HepG2 (cell line): ENCODE data around the gene SND1. TPM values are rescaled to one million over a fixed set of nuclear protein-coding genes. Genes with fewer than 3 reads are reported as not detected.
A peak's percentile ranks its signal among the peaks of the same experiment; 100 is the strongest.
"Not testable (repeated sequence)": the region's sequence is repeated elsewhere in the genome, so short reads cannot be mapped to it uniquely, and the experiment has no call there.

Source experiments
- ATAC-seq: fragments of 200-7000 bp; cut with Tn5 transposase; 3 replicates; pipeline ENCODE4 v1.9.1; 2020; ENCODE audit warnings: mild to moderate bottlenecking, moderate library complexity
- BruUV-seq: library from RNA; stranded (reverse); fragments of 400-500 nt; replicated peaks from 2 replicates; lab custom pipeline; 2021; lab: Mats Ljungman, UMichigan
- CTCF ChIA-PET: fragments of 300-600 bp; formaldehyde crosslinking; extraction: SDS; loops from one replicate; lab custom pipeline; 2021; ENCODE audit warnings: low total read pairs, inconsistent platforms, low intra/inter-chr PET ratio; lab: Yijun Ruan, JAX
- POLR2A ChIA-PET: fragments of 350-600 bp; sonication (Branson Sonifier 250); formaldehyde crosslinking; loops from one replicate; lab custom pipeline; 2020; ENCODE audit warnings: antibody characterized with exemption, inconsistent platforms; lab: Yijun Ruan, JAX
- DNase-seq: peaks from one replicate; pipeline ENCODE4 v3.0.0-alpha.2; 2015; ENCODE audit warnings: low spot score
- FAIRE-seq: peaks from 3 replicates; lab custom pipeline; 2011; peaks lifted over from hg19 to GRCh38; lab: Jason Lieb, UNC
- H2AFZ ChIP-seq: one replicate; pipeline ENCODE4 v1.6.1; 2011; ENCODE audit warnings: low read length, inconsistent platforms
- H3K27ac ChIP-seq: fragments of 300-600 bp; 3 replicates; pipeline ENCODE4 v1.8.0; 2011; ENCODE audit warnings: mixed run types, mild to moderate bottlenecking, mixed read lengths, low read length, inconsistent platforms; ENCODE audit not compliant: insufficient read depth; ENCODE audit errors: extremely low read length
- H3K27me3 ChIP-seq, 2 experiments: fragments of 200-600 bp in 1 of 2; 2 replicates in 1 of 2; 3 replicates in 1 of 2; pipeline versions ENCODE4 v1.6.0 to v1.8.0; 2011; ENCODE audit warnings: low read length in 2 of 2, mild to moderate bottlenecking in 2 of 2, moderate library complexity in 2 of 2, inconsistent platforms in 1 of 2; ENCODE audit not compliant: insufficient read depth in 2 of 2, control insufficient read depth in 1 of 2
- H3K36me3 ChIP-seq, 2 experiments: fragments of 200-600 bp in 1 of 2; replicated peaks in 1 of 2; 2 replicates in 1 of 2; 3 replicates in 1 of 2; pipeline versions ENCODE4 v1.5.1 to v1.8.0; 2011; ENCODE audit warnings: low read length in 2 of 2, inconsistent platforms in 1 of 2; ENCODE audit not compliant: insufficient read depth in 2 of 2, control insufficient read depth in 1 of 2
- H3K4me1 ChIP-seq: 2 replicates; pipeline ENCODE4 v1.5.1; 2012; ENCODE audit warnings: low read length, inconsistent platforms; ENCODE audit not compliant: insufficient read depth
- H3K4me2 ChIP-seq: 2 replicates; pipeline ENCODE4 v1.6.0; 2011; ENCODE audit warnings: low read depth, low read length, inconsistent platforms
- H3K4me3 ChIP-seq, 3 experiments: fragments of 200-600 bp in 1 of 3; sonication (generic), shearing (Covaris generic) in 1 of 3; replicated peaks in 1 of 3; 2 replicates each; pipeline ENCODE4 v1.5.1; 2011 to 2016; ENCODE audit warnings: low read length in 3 of 3, inconsistent platforms in 2 of 3, low read depth in 2 of 3, mild to moderate bottlenecking in 2 of 3, control low read depth in 1 of 3, mixed read lengths in 1 of 3; ENCODE audit not compliant: insufficient read depth in 1 of 3
- H3K79me2 ChIP-seq: one replicate; pipeline ENCODE4 v1.6.1; 2011; ENCODE audit warnings: low read length, inconsistent platforms; ENCODE audit not compliant: insufficient read depth
- H3K9ac ChIP-seq: 2 replicates; pipeline ENCODE4 v1.6.0; 2011; ENCODE audit warnings: mild to moderate bottlenecking, low read depth, low read length, inconsistent platforms; ENCODE audit not compliant: insufficient read depth
- H3K9me3 ChIP-seq: 2 replicates; pipeline ENCODE4 v1.5.1; 2012; ENCODE audit warnings: mild to moderate bottlenecking, low read length
- H4K20me1 ChIP-seq: 2 replicates; pipeline ENCODE4 v1.6.0; 2011; ENCODE audit warnings: inconsistent platforms, mild to moderate bottlenecking, low read length, moderate library complexity; ENCODE audit not compliant: insufficient read depth
- KLF16 ChIP-seq, 2 experiments: sonication (generic) in 1 of 2; formaldehyde crosslinking in 1 of 2; IDR thresholded peaks; 2 replicates each; pipeline versions ENCODE4 v1.6.1 to v1.8.0; 2016 to 2023; ENCODE audit warnings: missing genetic modification reagents in 2 of 2, missing compliant biosample characterization in 1 of 2
- NR2C2 ChIP-seq: sonication (generic); formaldehyde crosslinking; IDR thresholded peaks from 2 replicates; pipeline ENCODE4 v1.4.0; 2020; ENCODE audit warnings: missing genetic modification reagents, mild to moderate bottlenecking, moderate library complexity, borderline replicate concordance
- RBAK ChIP-seq: sonication (generic); formaldehyde crosslinking; IDR thresholded peaks from 2 replicates; pipeline ENCODE4 v1.5.1; 2020; ENCODE audit warnings: mild to moderate bottlenecking, missing genetic modification reagents
- SMARCE1 ChIP-seq: fragments of 450-650 bp; IDR thresholded peaks from 2 replicates; pipeline ENCODE4 v1.6.1; 2017; ENCODE audit warnings: borderline replicate concordance
- ZFP36 ChIP-seq: fragments of 150-350 bp; IDR thresholded peaks from 2 replicates; pipeline ENCODE4 v1.6.1; 2018; ENCODE audit warnings: borderline replicate concordance, low read length, low read depth; ENCODE audit not compliant: partially characterized antibody
- ZMYM3 ChIP-seq: sonication (generic); formaldehyde crosslinking; IDR thresholded peaks from 2 replicates; pipeline ENCODE4 v1.5.1; 2020; ENCODE audit warnings: mild to moderate bottlenecking, missing genetic modification reagents
- ZNF225 ChIP-seq: sonication (generic); formaldehyde crosslinking; IDR thresholded peaks from 2 replicates; pipeline ENCODE4 v1.4.0; 2020; ENCODE audit warnings: mild to moderate bottlenecking, missing genetic modification reagents
- ZNF747 ChIP-seq: sonication (generic); formaldehyde crosslinking; IDR thresholded peaks from 2 replicates; pipeline ENCODE4 v1.8.1; 2023; ENCODE audit warnings: missing genetic modification reagents, mild to moderate bottlenecking, borderline replicate concordance
- WGBS: methylation state at CpG from one replicate; pipeline ENCODE4 v1.1.6; 2017; ENCODE audit warnings: low lambda C conversion rate; 5-methylcytosine and 5-hydroxymethylcytosine counted together
- in situ Hi-C: cut with HindIII; loops from 2 replicates; pipeline ENCODE4 v1.10.0; 2017; ENCODE audit warnings: low pct_unique_long_range_greater_than_20kb; ENCODE audit not compliant: extremely low pct_ligation_motif_present
- intact Hi-C: fragments of 100-400 bp; cut with micrococcal nuclease; formaldehyde crosslinking; loops from one replicate; pipeline ENCODE4 v1.10.0; 2022; ENCODE audit not compliant: unreplicated experiment
- polyA plus RNA-seq, 8 experiments: library from polyadenylated mRNA; depleted of rRNA in 3 of 8; stranded (reverse) in 7 of 8; unstranded in 1 of 8; fragments of >200 nt; fragmentation: Illumina TruSeq in 4 of 8; extraction: Trizol in 4 of 8; gene quantifications; 2 replicates each; pipeline versions ENCODE4 v1.2.1 to v1.2.3, GENCODE V29; 2011 to 2016; ENCODE audit warnings: low read depth in 4 of 8, missing spikeins in 1 of 8, mixed read lengths in 1 of 8; ENCODE audit not compliant: insufficient read depth in 1 of 8
- total RNA-seq, 5 experiments: library from RNA; depleted of rRNA; stranded (reverse); fragments of >200 nt; fragmentation: Illumina TruSeq; extraction: Trizol; gene quantifications; 2 replicates each; pipeline ENCODE4 v1.2.3, GENCODE V29; 2016; ENCODE audit warnings: low read depth in 1 of 5
- TF ChIP-seq, protein P1 (sequence below): IDR thresholded peaks from 2 replicates; pipeline ENCODE4 v1.6.1; 2012; ENCODE audit warnings: low read depth, low read length, improper control_type of control experiment

SND1 gene
- total and polyA plus RNA-seq, 2 of the 13 experiments (the other 11 are each of a cell fraction or from before 2014, with no cell fraction given): 110 to 182 TPM

DNA sequence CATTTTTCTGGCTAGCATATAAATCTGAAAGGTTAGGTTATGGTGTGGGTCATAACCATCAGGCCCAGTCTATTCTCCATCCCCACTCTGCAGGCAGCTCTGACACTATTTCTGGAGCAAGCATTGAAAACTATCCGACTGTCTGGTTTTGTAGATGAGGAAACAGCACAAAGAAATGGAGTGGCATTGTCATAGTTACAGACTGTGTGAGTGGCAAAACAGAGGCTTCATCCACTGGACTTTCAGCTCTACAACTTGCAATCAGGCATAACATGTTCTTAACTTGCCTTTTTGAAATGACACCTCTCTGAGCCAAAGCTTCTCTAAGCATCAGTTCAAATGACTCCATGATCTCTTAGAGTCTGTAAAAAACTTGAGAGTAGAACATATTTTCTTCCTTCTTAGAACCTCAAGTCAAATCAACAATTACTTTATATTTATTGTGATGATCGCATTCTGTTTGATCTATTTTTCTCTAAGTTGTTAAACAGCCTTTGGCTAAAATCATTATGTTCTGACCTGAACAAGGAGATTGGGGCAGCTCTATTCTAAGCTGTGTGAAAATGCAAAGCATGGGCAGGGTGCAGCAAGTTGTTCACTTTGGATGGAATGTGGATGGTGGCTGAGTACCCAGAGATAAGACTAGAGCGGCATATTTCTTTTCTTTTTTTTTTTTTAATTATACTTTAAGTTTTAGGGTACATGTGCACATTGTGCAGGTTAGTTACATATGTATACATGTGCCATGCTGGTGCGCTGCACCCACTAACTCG lies 310.8 kb downstream of the SND1 start:
- TF ChIP-seq ZNF747 (CRISPR knock-in tag) (no peak), NR2C2 (CRISPR knock-in tag) (no peak), SMARCE1 (no peak), ZNF225 (CRISPR knock-in tag) (no peak), RBAK (no peak), ZMYM3 (no peak), ZFP36 (no peak), KLF16 (CRISPR knock-in tag; IDR thresholded peaks at IDR 0.05) (no peak)
- TF ChIP-seq, protein P1, sequence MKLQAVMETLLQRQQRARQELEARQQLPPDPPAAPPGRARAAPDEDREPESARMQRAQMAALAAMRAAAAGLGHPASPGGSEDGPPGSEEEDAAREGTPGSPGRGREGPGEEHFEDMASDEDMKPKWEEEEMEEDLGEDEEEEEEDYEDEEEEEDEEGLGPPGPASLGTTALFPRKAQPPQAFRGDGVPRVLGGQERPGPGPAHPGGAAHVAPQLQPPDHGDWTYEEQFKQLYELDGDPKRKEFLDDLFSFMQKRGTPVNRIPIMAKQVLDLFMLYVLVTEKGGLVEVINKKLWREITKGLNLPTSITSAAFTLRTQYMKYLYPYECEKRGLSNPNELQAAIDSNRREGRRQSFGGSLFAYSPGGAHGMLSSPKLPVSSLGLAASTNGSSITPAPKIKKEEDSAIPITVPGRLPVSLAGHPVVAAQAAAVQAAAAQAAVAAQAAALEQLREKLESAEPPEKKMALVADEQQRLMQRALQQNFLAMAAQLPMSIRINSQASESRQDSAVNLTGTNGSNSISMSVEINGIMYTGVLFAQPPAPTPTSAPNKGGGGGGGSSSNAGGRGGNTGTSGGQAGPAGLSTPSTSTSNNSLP: no peak
- H3K79me2 ChIP-seq: no peaks in the 10 kb centered on the region
- in situ Hi-C loops (no loop called here), intact Hi-C loops (no loop called here)
- H3K4me3 ChIP-seq: no peak overlapping the region
- DNase-seq: peak; percentile 21
- no peaks in the 10 kb centered on the region for H3K27me3 ChIP-seq
- peak; percentile 63 for ATAC-seq
- no TSS peak for BruUV-seq
- peak overlapping the region; percentile 31 for H3K27ac ChIP-seq
- no peak overlapping the region for H2AFZ ChIP-seq
- FAIRE-seq: no peak
- 0 out of 2 replicates have a peak, but pooled peaks cover 14% of the 10 kb centered on the region for H3K4me1 ChIP-seq
- H3K4me2 ChIP-seq: no peak overlapping the region
- H3K9ac ChIP-seq: no peak overlapping the region
- ChIA-PET CTCF (no interaction called here), POLR2A (no interaction called here)
- H3K9me3 ChIP-seq: no peaks in the 10 kb centered on the region
- H4K20me1 ChIP-seq: no peaks in the 10 kb centered on the region
- H3K36me3 ChIP-seq: peaks cover 8 to 45% of the 10 kb centered on the region in 2 experiments
- WGBS: 99% methylated on average over 5 of the region's 5 CpGs

DNA sequence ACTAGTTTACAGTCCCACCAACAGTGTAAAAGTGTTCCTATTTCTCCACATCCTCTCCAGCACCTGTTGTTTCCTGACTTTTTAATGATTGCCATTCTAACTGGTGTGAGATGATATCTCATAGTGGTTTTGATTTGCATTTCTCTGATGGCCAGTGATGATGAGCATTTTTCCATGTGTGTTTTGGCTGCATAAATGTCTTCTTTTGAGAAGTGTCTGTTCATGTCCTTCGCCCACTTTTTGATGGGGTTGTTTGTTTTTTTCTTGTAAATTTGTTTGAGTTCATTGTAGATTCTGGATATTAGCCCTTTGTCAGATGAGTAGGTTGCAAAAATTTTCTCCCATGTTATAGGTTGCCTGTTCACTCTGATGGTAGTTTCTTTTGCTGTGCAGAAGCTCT lies 311.9 kb downstream of the SND1 start:
- BruUV-seq, ATAC-seq, H3K27ac ChIP-seq, intact Hi-C loops, in situ Hi-C loops, H3K9me3 ChIP-seq, H3K9ac ChIP-seq, DNase-seq, H3K79me2 ChIP-seq, H3K4me3 ChIP-seq, H3K4me2 ChIP-seq, FAIRE-seq, CTCF ChIA-PET, H4K20me1 ChIP-seq, H2AFZ ChIP-seq, POLR2A ChIA-PET, H3K27me3 ChIP-seq: not testable (repeated sequence)
- WGBS: 40% methylated on average over 1 of the region's 1 CpG
- 0 out of 2 replicates have a peak, but pooled peaks cover 14% of the 10 kb centered on the region for H3K4me1 ChIP-seq
- peaks cover 8 to 38% of the 10 kb centered on the region in 2 experiments for H3K36me3 ChIP-seq
